Brain microvascular endothelial cell (primary cell): ENCODE data around the gene CFHR2.
A peak's percentile ranks its signal among the peaks of the same experiment; 100 is the strongest.
"Not testable (repeated sequence)": the region's sequence is repeated elsewhere in the genome, so short reads cannot be mapped to it uniquely, and the experiment has no call there.

Source experiments
- DNase-seq: peaks from one replicate; pipeline ENCODE4 v3.0.0-alpha.2; 2020
- H3K27ac ChIP-seq: fragments of 250-450 bp; sonication (Bioruptor Pico); 2 replicates; pipeline ENCODE4 v1.5.1; 2020; ENCODE audit warnings: mild to moderate bottlenecking, moderate library complexity
- H3K27me3 ChIP-seq: fragments of 250-450 bp; sonication (Bioruptor Pico); replicated peaks from 2 replicates; pipeline ENCODE4 v1.5.1; 2020; ENCODE audit warnings: mild to moderate bottlenecking
- H3K36me3 ChIP-seq: fragments of 250-450 bp; sonication (Bioruptor Pico); replicated peaks from 2 replicates; pipeline ENCODE4 v1.5.1; 2020; ENCODE audit warnings: mild to moderate bottlenecking
- H3K4me3 ChIP-seq: 2 replicates; pipeline ENCODE4 v1.5.1; 2011; ENCODE audit warnings: low read depth, mild to moderate bottlenecking, control low read depth, low read length, moderate library complexity
- CTCF ChIP-seq: IDR thresholded peaks from 2 replicates; pipeline ENCODE4 v1.5.1; 2011; ENCODE audit warnings: low read depth, mild to moderate bottlenecking, moderate library complexity, low read length, control low read depth, inconsistent platforms; ENCODE audit errors: missing control alignments
- in situ Hi-C: cut with HindIII; loops from 2 replicates; pipeline ENCODE4 v1.10.0; 2017; ENCODE audit warnings: low sequenced_read_pairs, low pct_ligation_motif_present

Gene CFHR2

GRCh38 chr1:196943568-196943967 lies at the start of gene CFHR2:
CFHR2 (plus strand) TSS chr1:196943738; CDS start chr1:196943881, 143 bp downstream.
- in situ Hi-C loops, H3K4me3 ChIP-seq: not testable (repeated sequence)

GRCh38 chr1:196896355-196896754 lies 47.2 kb upstream of the CFHR2 start:
- Histone ChIP-seq H3K4me3 (no peak overlapping the region), H3K36me3 (no peaks in the 10 kb centered on the region), H3K27me3 (no peaks in the 10 kb centered on the region), H3K27ac (no peak overlapping the region)
- TF ChIP-seq CTCF, result no peak
- DNase-seq, result no peak
- in situ Hi-C loops, result no loop called here

More at GRCh38 chr1:196943568-196943967, at the start of gene CFHR2:
- H3K27ac ChIP-seq, DNase-seq, H3K36me3 ChIP-seq, H3K27me3 ChIP-seq: not testable (repeated sequence)

GRCh38 chr1:196897158-196897828 lies 46.2 kb upstream of the CFHR2 start:
- DNase-seq, result no peak
- TF ChIP-seq CTCF, result peak; percentile 34
- in situ Hi-C loops, result no loop called here
- no peaks in the 10 kb centered on the region for H3K27me3 ChIP-seq
- H3K4me3 ChIP-seq, result peak overlapping the region; percentile 40
- H3K36me3 ChIP-seq, result no peaks in the 10 kb centered on the region
- no peak overlapping the region for H3K27ac ChIP-seq

- H3K27ac ChIP-seq, result no peak overlapping the region
- no peaks in the 10 kb centered on the region for H3K36me3 ChIP-seq
- DNase-seq, result no peak
- in situ Hi-C loops, result no loop called here
- no peaks in the 10 kb centered on the region for H3K27me3 ChIP-seq
- no peak overlapping the region for H3K4me3 ChIP-seq
- no peak for TF ChIP-seq CTCF
Measured at GRCh38 chr1:196902344-196902743, 41.2 kb upstream of the CFHR2 start.

GRCh38 chr1:196910215-196910614 lies 33.3 kb upstream of the CFHR2 start:
- no peak overlapping the region for H3K27ac ChIP-seq
- H3K27me3 ChIP-seq, result no peaks in the 10 kb centered on the region
- no peak overlapping the region for H3K4me3 ChIP-seq
- in situ Hi-C loops, result no loop called here
- peak; percentile 21 for TF ChIP-seq CTCF
- peak; percentile 14 for DNase-seq
- H3K36me3 ChIP-seq, result no peaks in the 10 kb centered on the region

- in situ Hi-C loops, H3K36me3 ChIP-seq, H3K27ac ChIP-seq, H3K4me3 ChIP-seq, DNase-seq, H3K27me3 ChIP-seq: not testable (repeated sequence)
Measured at GRCh38 chr1:196912283-196912682, 31.3 kb upstream of the CFHR2 start.

- H3K27me3 ChIP-seq, H3K4me3 ChIP-seq, H3K27ac ChIP-seq, in situ Hi-C loops, H3K36me3 ChIP-seq: not testable (repeated sequence)
- peak; percentile 38 for DNase-seq
Measured at GRCh38 chr1:196926839-196927238, 16.7 kb upstream of the CFHR2 start.

GRCh38 chr1:196932853-196933252 lies 10.7 kb upstream of the CFHR2 start:
- H3K27me3 ChIP-seq, H3K27ac ChIP-seq, in situ Hi-C loops, DNase-seq, H3K36me3 ChIP-seq, H3K4me3 ChIP-seq: not testable (repeated sequence)
